H54 (cell line): ENCODE data around the gene NACC2.

ENCODE experiments used
- DNase-seq: peaks from one replicate; pipeline ENCODE4 v3.0.0; 2011; ENCODE audit warnings: low spot score, mixed read lengths; ENCODE audit not compliant: insufficient read length
- FAIRE-seq: peaks from 3 replicates; lab custom pipeline; 2011; peaks lifted over from hg19 to GRCh38; lab: Jason Lieb, UNC
- POLR2A ChIP-seq: IDR thresholded peaks from 2 replicates; pipeline ENCODE4 v1.6.1; 2011; ENCODE audit warnings: low read depth, mild to moderate bottlenecking, low read length

Gene NACC2

GRCh38 chr9:136119883-136120393 is 24.8 kb upstream of the NACC2 start:
- DNase-seq (no peak), FAIRE-seq (no peak)
- TF ChIP-seq POLR2A = no peak

GRCh38 chr9:136119061-136119882 is 24.2 kb upstream of the NACC2 start:
- TF ChIP-seq POLR2A = no peak
- no peak for FAIRE-seq
- peak; percentile 49 for DNase-seq

GRCh38 chr9:136118320-136119060 is 23.4 kb upstream of the NACC2 start, which contains the start of gene TMEM250:
TMEM250 (minus strand) TSS chr9:136118875; CDS start chr9:136116900, 1,975 bp downstream.
- peak; percentile 93 for FAIRE-seq
- peak; percentile 76 for TF ChIP-seq POLR2A
- peak; percentile 100 for DNase-seq

GRCh38 chr9:136117916-136118319 is 22.8 kb upstream of the NACC2 start:
- DNase-seq (no peak), FAIRE-seq (no peak)
- no peak for TF ChIP-seq POLR2A

GRCh38 chr9:136117291-136117915 is 22.3 kb upstream of the NACC2 start:
- DNase-seq (no peak), FAIRE-seq (no peak)

GRCh38 chr9:136116360-136117098 is 21.4 kb upstream of the NACC2 start:
- no peak for DNase-seq
- FAIRE-seq = no peak
- TF ChIP-seq POLR2A = no peak

More at GRCh38 chr9:136117291-136117915, 22.3 kb upstream of the NACC2 start:
- no peak for TF ChIP-seq POLR2A

- no peak for TF ChIP-seq POLR2A
- no peak for FAIRE-seq
Observed at GRCh38 chr9:136115641-136116359, 20.7 kb upstream of the NACC2 start.

GRCh38 chr9:136115206-136115605 is 20.1 kb upstream of the NACC2 start:
- TF ChIP-seq POLR2A = no peak
- no peak for FAIRE-seq

More at GRCh38 chr9:136115641-136116359, 20.7 kb upstream of the NACC2 start:
- no peak for DNase-seq

GRCh38 chr9:136114610-136115009 is 19.5 kb upstream of the NACC2 start:
- no peak for FAIRE-seq
- no peak for DNase-seq
- no peak for TF ChIP-seq POLR2A

More at GRCh38 chr9:136115206-136115605, 20.1 kb upstream of the NACC2 start:
- DNase-seq = no peak

GRCh38 chr9:136112541-136112940 is 17.5 kb upstream of the NACC2 start:
- no peak for DNase-seq
- no peak for TF ChIP-seq POLR2A
- no peak for FAIRE-seq

GRCh38 chr9:136111910-136112309 is 16.8 kb upstream of the NACC2 start:
- FAIRE-seq (no peak), DNase-seq (no peak)
- no peak for TF ChIP-seq POLR2A

GRCh38 chr9:136111190-136111589 is 16.1 kb upstream of the NACC2 start:
- FAIRE-seq = no peak
- no peak for DNase-seq
- 0 out of 2 replicates have a peak, but pooled peaks have one; percentile 2 for TF ChIP-seq POLR2A
